DND-41 (cell line): ENCODE measurements around the gene FERD3L.

Experiments
- ATAC-seq: fragments of 200-7000 bp; cut with Tn5 transposase; 3 replicates; pipeline ENCODE4 v1.9.1; 2021; ENCODE audit warnings: low read depth; ENCODE audit not compliant: insufficient read depth
- DNase-seq: peaks from one replicate; pipeline ENCODE4 v3.0.0-alpha.2; 2020
- H2AFZ ChIP-seq: 2 replicates; pipeline ENCODE4 v1.6.0; 2012; ENCODE audit warnings: low read depth, low read length
- H3K27ac ChIP-seq: 2 replicates; pipeline ENCODE4 v1.5.1; 2012; ENCODE audit warnings: low read length, inconsistent platforms
- H3K27me3 ChIP-seq: fragments of 200-600 bp; sonication (generic); 2 replicates; pipeline ENCODE4 v1.6.0; 2012; ENCODE audit warnings: low read length, mild to moderate bottlenecking, inconsistent platforms; ENCODE audit not compliant: insufficient read depth, poor library complexity
- H3K36me3 ChIP-seq: 2 replicates; pipeline ENCODE4 v1.5.1; 2012; ENCODE audit warnings: low read length, inconsistent platforms; ENCODE audit not compliant: insufficient read depth
- H3K4me1 ChIP-seq: 2 replicates; pipeline ENCODE4 v1.5.1; 2012; ENCODE audit warnings: mild to moderate bottlenecking, low read length; ENCODE audit not compliant: insufficient read depth
- H3K4me2 ChIP-seq: 2 replicates; pipeline ENCODE4 v1.6.0; 2012; ENCODE audit warnings: mild to moderate bottlenecking, moderate library complexity, low read length, inconsistent platforms; ENCODE audit not compliant: insufficient read depth
- H3K4me3 ChIP-seq, 2 experiments: fragments of 200-600 bp in 1 of 2; shearing (Covaris generic) in 1 of 2; 2 replicates each; pipeline ENCODE4 v1.5.1; 2012 to 2016; ENCODE audit warnings: inconsistent platforms in 2 of 2, low read length in 2 of 2, mild to moderate bottlenecking in 2 of 2, low read depth in 1 of 2, moderate library complexity in 1 of 2
- H3K79me2 ChIP-seq: 2 replicates; pipeline ENCODE4 v1.6.0; 2012; ENCODE audit warnings: low read length, inconsistent platforms; ENCODE audit not compliant: insufficient read depth
- H3K9ac ChIP-seq: 2 replicates; pipeline ENCODE4 v1.6.0; 2012; ENCODE audit warnings: low read depth, mild to moderate bottlenecking, inconsistent platforms, low read length, moderate library complexity
- H3K9me3 ChIP-seq: 2 replicates; pipeline ENCODE4 v1.5.1; 2012; ENCODE audit warnings: low read length, moderate library complexity, mild to moderate bottlenecking, inconsistent platforms; ENCODE audit not compliant: insufficient read depth, severe bottlenecking
- H4K20me1 ChIP-seq: 2 replicates; pipeline ENCODE4 v1.6.0; 2012; ENCODE audit warnings: low read length; ENCODE audit not compliant: insufficient read depth
- EZH2 ChIP-seq: IDR thresholded peaks from 3 replicates; pipeline ENCODE4 v1.6.1; 2012; ENCODE audit warnings: borderline replicate concordance, low read depth, mild to moderate bottlenecking, moderate library complexity, low read length, inconsistent platforms; ENCODE audit not compliant: severe bottlenecking
- TF ChIP-seq, protein P1 (sequence below): IDR thresholded peaks from 2 replicates; pipeline ENCODE4 v1.5.1; 2012; ENCODE audit warnings: borderline replicate concordance, low read length, moderate library complexity, mild to moderate bottlenecking; ENCODE audit not compliant: poor library complexity, severe bottlenecking; ENCODE audit errors: extremely low read depth

FERD3L gene

DNA sequence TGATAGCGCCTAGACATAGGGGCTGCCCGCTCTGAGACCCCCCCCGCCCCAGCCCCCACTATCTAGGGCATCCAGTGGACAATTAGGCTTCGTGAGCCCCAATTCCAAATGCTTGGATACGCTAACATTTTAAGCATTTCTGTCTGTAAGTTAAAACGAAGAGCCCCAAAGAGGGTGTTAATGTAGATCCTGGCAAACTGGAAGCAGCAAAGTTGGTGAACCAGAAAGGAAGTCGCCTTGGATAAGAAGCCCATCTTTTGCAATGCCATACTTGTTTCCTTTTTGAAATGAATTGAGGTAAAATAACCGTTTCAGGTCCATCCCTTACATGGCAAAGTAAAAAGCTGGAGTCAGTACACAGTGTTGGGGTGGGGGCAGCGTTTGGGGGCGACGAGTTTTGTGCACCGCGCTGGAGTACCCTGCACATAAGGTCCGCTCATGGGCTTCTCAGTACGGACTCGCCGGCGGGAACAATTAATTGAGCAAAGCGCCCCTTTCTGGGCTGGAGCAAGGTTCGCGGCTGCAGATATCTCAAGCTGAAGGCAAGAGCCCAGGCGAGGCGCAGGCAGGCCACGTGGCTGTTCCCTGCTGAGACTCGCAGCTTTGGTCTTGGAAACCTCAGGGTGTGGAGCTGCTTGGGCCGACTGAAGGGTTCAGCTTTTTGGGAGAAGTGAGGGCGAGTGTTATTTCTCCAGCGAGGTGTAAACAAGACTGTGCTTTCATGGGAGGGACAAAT, 26.4 kb downstream of the FERD3L start:
- H3K4me2 ChIP-seq, result no peak overlapping the region
- H2AFZ ChIP-seq, result no peak overlapping the region
- no peak for TF ChIP-seq EZH2
- TF ChIP-seq, protein P1, sequence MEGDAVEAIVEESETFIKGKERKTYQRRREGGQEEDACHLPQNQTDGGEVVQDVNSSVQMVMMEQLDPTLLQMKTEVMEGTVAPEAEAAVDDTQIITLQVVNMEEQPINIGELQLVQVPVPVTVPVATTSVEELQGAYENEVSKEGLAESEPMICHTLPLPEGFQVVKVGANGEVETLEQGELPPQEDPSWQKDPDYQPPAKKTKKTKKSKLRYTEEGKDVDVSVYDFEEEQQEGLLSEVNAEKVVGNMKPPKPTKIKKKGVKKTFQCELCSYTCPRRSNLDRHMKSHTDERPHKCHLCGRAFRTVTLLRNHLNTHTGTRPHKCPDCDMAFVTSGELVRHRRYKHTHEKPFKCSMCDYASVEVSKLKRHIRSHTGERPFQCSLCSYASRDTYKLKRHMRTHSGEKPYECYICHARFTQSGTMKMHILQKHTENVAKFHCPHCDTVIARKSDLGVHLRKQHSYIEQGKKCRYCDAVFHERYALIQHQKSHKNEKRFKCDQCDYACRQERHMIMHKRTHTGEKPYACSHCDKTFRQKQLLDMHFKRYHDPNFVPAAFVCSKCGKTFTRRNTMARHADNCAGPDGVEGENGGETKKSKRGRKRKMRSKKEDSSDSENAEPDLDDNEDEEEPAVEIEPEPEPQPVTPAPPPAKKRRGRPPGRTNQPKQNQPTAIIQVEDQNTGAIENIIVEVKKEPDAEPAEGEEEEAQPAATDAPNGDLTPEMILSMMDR, result no peak
- no peaks in the 10 kb centered on the region for H3K36me3 ChIP-seq
- H3K4me3 ChIP-seq, result no peak overlapping the region
- H3K27me3 ChIP-seq, result no peaks in the 10 kb centered on the region
- H3K9me3 ChIP-seq, result peaks cover 6% of the 10 kb centered on the region
- H4K20me1 ChIP-seq, result no peaks in the 10 kb centered on the region
- DNase-seq, result no peak
- ATAC-seq, result no peak
- no peak overlapping the region for H3K9ac ChIP-seq
- H3K4me1 ChIP-seq, result no peaks in the 10 kb centered on the region
- H3K27ac ChIP-seq, result no peak overlapping the region
- no peaks in the 10 kb centered on the region for H3K79me2 ChIP-seq

- no peaks in the 10 kb centered on the region for H3K79me2 ChIP-seq
- no peak overlapping the region for H3K9ac ChIP-seq
Measured at GRCh38 chr7:19117870-19118608, 27.2 kb downstream of the FERD3L start.

GRCh38 chr7:19117091-19117869, 27.9 kb downstream of the FERD3L start, which contains the start of gene TWIST1:
Gene TWIST1 (minus strand): TSS chr7:19117636. CDS start chr7:19117321, 315 bp downstream.
- no peaks in the 10 kb centered on the region for H3K27me3 ChIP-seq
- no peak within 1 kb of the TSS for H3K4me2 ChIP-seq
- no peak for DNase-seq
- peaks cover 6% of the 10 kb centered on the region for H3K9me3 ChIP-seq
- no peak for TF ChIP-seq EZH2
- TF ChIP-seq, protein P1, result no peak
- no peaks in the 10 kb centered on the region for H3K36me3 ChIP-seq
- H3K9ac ChIP-seq, result no peak within 1 kb of the TSS
- no peaks in the 10 kb centered on the region for H3K79me2 ChIP-seq
- H4K20me1 ChIP-seq, result no peaks in the 10 kb centered on the region
- H3K4me1 ChIP-seq, result no peaks in the 10 kb centered on the region
- H3K4me3 ChIP-seq, result no peak within 1 kb of the TSS
- H2AFZ ChIP-seq, result no peak within 1 kb of the TSS
- H3K27ac ChIP-seq, result no peak within 1 kb of the TSS
- no peak for ATAC-seq

More at GRCh38 chr7:19117870-19118608, 27.2 kb downstream of the FERD3L start:
- TF ChIP-seq EZH2, result no peak
- TF ChIP-seq, protein P1, result no peak
- Histone ChIP-seq H3K4me3 (no peak overlapping the region), H4K20me1 (no peaks in the 10 kb centered on the region), H3K9me3 (peaks cover 6% of the 10 kb centered on the region), H3K27me3 (no peaks in the 10 kb centered on the region), H3K4me1 (no peaks in the 10 kb centered on the region), H2AFZ (no peak overlapping the region), H3K36me3 (no peaks in the 10 kb centered on the region), H3K27ac (no peak overlapping the region), H3K4me2 (no peak overlapping the region)
- ATAC-seq (no peak), DNase-seq (no peak)
